Measurements from ENCODE around the gene FMO2. TPM values are rescaled to one million over a fixed set of nuclear protein-coding genes. Genes with fewer than 3 reads are reported as not detected.

FMO2 gene
- total RNA-seq, 1 donor from 2014 or later, result not detected

DNA sequence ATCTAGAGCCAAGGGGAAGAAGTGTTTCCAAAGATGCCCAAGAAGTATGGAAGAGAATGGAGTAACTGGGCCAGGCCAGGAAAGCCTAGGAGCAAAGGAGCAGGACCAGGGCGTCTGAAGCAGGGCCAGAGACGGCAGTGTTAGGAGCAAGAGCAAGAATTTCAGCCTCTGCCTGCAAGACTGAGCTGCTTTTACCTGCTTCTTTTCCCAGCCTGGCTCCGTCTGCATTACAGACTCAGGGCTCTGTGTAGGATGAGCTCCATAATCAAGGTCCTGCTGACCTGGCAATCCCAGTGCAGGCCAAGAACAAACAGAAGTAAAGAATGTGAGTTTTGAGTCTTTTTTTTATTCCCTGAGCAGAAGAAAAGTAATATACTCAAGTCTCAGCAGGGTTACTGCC lies 73.3 kb downstream of the FMO2 start:
- Mint-ChIP-seq H3K4me3 (ENCODE audit: low read depth) (no peak overlapping the region), H3K4me1 (ENCODE audit: low read depth) (no peaks in the 10 kb centered on the region), H3K36me3 (ENCODE audit: low read depth) (no peaks in the 10 kb centered on the region), H3K27me3 (ENCODE audit: low read depth) (peaks cover 13% of the 10 kb centered on the region), H3K9me3 (no peaks in the 10 kb centered on the region), H3K27ac (no peak overlapping the region)
- DNase-seq (ENCODE audit: low spot score), result no peak
- intact Hi-C loops (cut with micrococcal nuclease), result no loop called here

DNA sequence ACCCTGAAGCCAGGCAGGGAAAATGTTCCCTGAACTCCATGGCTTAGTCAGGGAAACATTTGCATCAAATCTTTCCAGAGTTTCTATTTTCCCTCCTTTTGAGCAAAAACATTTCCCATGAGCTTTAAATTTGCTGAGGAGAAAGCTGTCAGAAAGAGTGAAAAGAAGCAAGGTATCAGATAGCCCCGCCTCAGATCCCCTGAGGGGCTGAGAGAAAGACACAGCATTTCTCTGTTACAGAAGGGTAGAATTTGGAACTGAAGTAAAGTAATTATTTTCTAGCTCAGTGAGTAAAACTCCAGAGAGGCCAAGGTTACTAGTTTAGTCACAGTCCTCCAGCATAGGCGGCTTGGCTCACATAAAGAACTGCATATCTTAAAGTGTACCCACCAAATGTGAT lies 73.8 kb downstream of the FMO2 start:
- Mint-ChIP-seq H3K4me1 (ENCODE audit: low read depth) (no peaks in the 10 kb centered on the region), H3K9me3 (no peaks in the 10 kb centered on the region), H3K4me3 (ENCODE audit: low read depth) (no peak overlapping the region), H3K27me3 (ENCODE audit: low read depth) (peaks cover 12% of the 10 kb centered on the region), H3K27ac (no peak overlapping the region), H3K36me3 (ENCODE audit: low read depth) (no peaks in the 10 kb centered on the region)
- intact Hi-C loops (cut with micrococcal nuclease), result no loop called here
- no peak for DNase-seq (ENCODE audit: low spot score)

Other genes with a start within 250 kb of the FMO2 start
- not detected in 2 replicates for gene MROH9, start 249.8 kb upstream of the FMO2 start, total RNA-seq
- gene FMO3, start 94.4 kb upstream of the FMO2 start, total RNA-seq, result not detected in 2 replicates
- gene FMO1, start 63.2 kb downstream of the FMO2 start, total RNA-seq, result not detected in 2 replicates
- 1.5 and 1.8 TPM in 2 replicates for gene FMO4, start 128.9 kb downstream of the FMO2 start, total RNA-seq